Measurements from ENCODE around the gene LTBP2.

LTBP2 gene

GRCh38 chr14:74569806-74570591 lies 42.0 kb downstream of the LTBP2 start:
- peak; percentile 4 for DNase-seq

GRCh38 chr14:74569387-74569786 lies 42.6 kb downstream of the LTBP2 start:
- DNase-seq = no peak

- no peak for DNase-seq
Measured at GRCh38 chr14:74568911-74569310, 43.1 kb downstream of the LTBP2 start.

- no peak for DNase-seq
Measured at GRCh38 chr14:74568380-74568649, 43.7 kb downstream of the LTBP2 start.

- DNase-seq = no peak
Measured at GRCh38 chr14:74567646-74568379, 44.2 kb downstream of the LTBP2 start.

- no peak for DNase-seq
Measured at GRCh38 chr14:74567219-74567618, 44.8 kb downstream of the LTBP2 start.

- no peak for DNase-seq
Measured at GRCh38 chr14:74566174-74567141, 45.6 kb downstream of the LTBP2 start.

- DNase-seq = peak; percentile 35
Measured at GRCh38 chr14:74563586-74564159, 48.4 kb downstream of the LTBP2 start.

- DNase-seq = peak; percentile 35
Measured at GRCh38 chr14:74563233-74563585, 48.8 kb downstream of the LTBP2 start.

GRCh38 chr14:74562515-74563232 lies 49.4 kb downstream of the LTBP2 start:
- peak; percentile 38 for DNase-seq

GRCh38 chr14:74558655-74559054 lies 53.4 kb downstream of the LTBP2 start:
- no peak for DNase-seq

- DNase-seq = no peak
Measured at GRCh38 chr14:74557691-74558090, 54.3 kb downstream of the LTBP2 start.

- no peak for DNase-seq
Measured at GRCh38 chr14:74555476-74556050, 56.5 kb downstream of the LTBP2 start.

GRCh38 chr14:74554742-74555362 lies 57.2 kb downstream of the LTBP2 start:
- DNase-seq = no peak

- DNase-seq = no peak
Measured at GRCh38 chr14:74552623-74553022, 59.4 kb downstream of the LTBP2 start.

- DNase-seq = no peak
Measured at GRCh38 chr14:74551431-74552371, 60.3 kb downstream of the LTBP2 start.

GRCh38 chr14:74551001-74551400 lies 61.0 kb downstream of the LTBP2 start:
- no peak for DNase-seq

GRCh38 chr14:74550071-74550470 lies 62.0 kb downstream of the LTBP2 start:
- DNase-seq = no peak

GRCh38 chr14:74549588-74549987 lies 62.4 kb downstream of the LTBP2 start:
- peak; percentile 50 for DNase-seq

- peak; percentile 10 for DNase-seq
Measured at GRCh38 chr14:74548881-74549280, 63.2 kb downstream of the LTBP2 start.
